OCI-LY7 (cell line): Measurements from ENCODE around the gene GNPDA2. TPM values are rescaled to one million over a fixed set of nuclear protein-coding genes. Genes with fewer than 3 reads are reported as not detected.

Experiments
- BruUV-seq: library from RNA; stranded (reverse); fragments of 400-500 nt; replicated peaks from 2 replicates; lab custom pipeline; 2021; lab: Mats Ljungman, UMichigan
- CTCF ChIA-PET: fragments of 300-600 bp; sonication (Branson Sonifier 250); formaldehyde crosslinking; loops from one replicate; lab custom pipeline; 2022; ENCODE audit warnings: antibody characterized with exemption; ENCODE audit not compliant: unreplicated experiment; lab: Charles Lee
- POLR2A ChIA-PET: fragments of 300-600 bp; sonication (Branson Sonifier 250); formaldehyde crosslinking; loops from one replicate; lab custom pipeline; 2022; ENCODE audit warnings: antibody characterized with exemption; lab: Charles Lee
- DNase-seq: peaks from one replicate; pipeline ENCODE4 v3.0.0-alpha.2; 2015; ENCODE audit warnings: low spot score
- H2AFZ ChIP-seq: fragments of 200-600 bp; sonication (generic), shearing (Covaris generic); 2 replicates; pipeline ENCODE4 v1.6.1; 2014; ENCODE audit warnings: mild to moderate bottlenecking, antibody characterized with exemption, low read length, moderate library complexity
- H3K27ac ChIP-seq: fragments of 200-600 bp; sonication (generic); 2 replicates; pipeline ENCODE4 v1.5.1; 2014; ENCODE audit warnings: mixed run types, low read depth, mild to moderate bottlenecking, moderate library complexity, low read length, inconsistent platforms; ENCODE audit not compliant: poor library complexity, severe bottlenecking
- H3K36me3 ChIP-seq: fragments of 200-600 bp; sonication (generic); 2 replicates; pipeline ENCODE4 v1.6.1; 2014; ENCODE audit warnings: mild to moderate bottlenecking, antibody characterized with exemption, low read length, moderate library complexity, mixed read lengths; ENCODE audit not compliant: insufficient read depth
- H3K4me1 ChIP-seq: fragments of 200-600 bp; sonication (generic); 2 replicates; pipeline ENCODE4 v1.5.1; 2014; ENCODE audit warnings: mild to moderate bottlenecking, low read length; ENCODE audit not compliant: insufficient read depth, poor library complexity, severe bottlenecking
- H3K4me2 ChIP-seq: fragments of 200-600 bp; sonication (generic); 2 replicates; pipeline ENCODE4 v1.6.1; 2014; ENCODE audit warnings: mild to moderate bottlenecking, low read length
- H3K4me3 ChIP-seq: fragments of 200-600 bp; sonication (generic); 2 replicates; pipeline ENCODE4 v1.5.1; 2014; ENCODE audit warnings: mild to moderate bottlenecking, low read depth, low read length; ENCODE audit not compliant: poor library complexity, severe bottlenecking
- H3K79me2 ChIP-seq: fragments of 200-600 bp; sonication (generic); 2 replicates; pipeline ENCODE4 v1.6.1; 2016; ENCODE audit warnings: low read depth, mild to moderate bottlenecking, low read length, moderate library complexity, mixed read lengths; ENCODE audit not compliant: insufficient read depth
- H3K9me2 ChIP-seq: fragments of 200-600 bp; sonication (generic); 2 replicates; pipeline ENCODE4 v1.6.1; 2016; ENCODE audit warnings: mild to moderate bottlenecking, low read length, mixed read lengths; ENCODE audit not compliant: insufficient read depth
- H3K9me3 ChIP-seq: fragments of 200-600 bp; sonication (generic); 2 replicates; pipeline ENCODE4 v1.6.1; 2014; ENCODE audit warnings: mild to moderate bottlenecking, mixed run types, low read length, mixed read lengths
- H4K20me1 ChIP-seq: fragments of 200-600 bp; sonication (generic); 2 replicates; pipeline ENCODE4 v1.6.1; 2014; ENCODE audit warnings: mild to moderate bottlenecking, antibody characterized with exemption, low read length, moderate library complexity, mixed read lengths; ENCODE audit not compliant: insufficient read depth
- CTCF ChIP-seq: fragments of 200-600 bp; sonication (generic); conservative IDR thresholded peaks from 2 replicates; pipeline ENCODE4 v1.5.1; 2014; ENCODE audit warnings: mild to moderate bottlenecking, antibody characterized with exemption, low read length, moderate library complexity, mixed read lengths
- EZH2phosphoT487 ChIP-seq: fragments of 200-600 bp; sonication (generic); IDR thresholded peaks from 2 replicates; pipeline ENCODE4 v1.6.1; 2018; ENCODE audit warnings: low read depth, borderline replicate concordance, mild to moderate bottlenecking, mixed run types, antibody characterized with exemption, low read length, moderate library complexity, mixed read lengths
- intact Hi-C: fragments of 100-400 bp; cut with micrococcal nuclease; formaldehyde crosslinking; loops from one replicate; pipeline ENCODE4 v1.10.0; 2022; ENCODE audit not compliant: unreplicated experiment
- total RNA-seq, 2 experiments: library from RNA; depleted of rRNA in 1 of 2; stranded (reverse); fragments of >200 nt in 1 of 2; shearing (Covaris generic) in 1 of 2; gene quantifications; 2 replicates each; pipeline ENCODE4 v1.2.3, GENCODE V29; 2014 to 2022

Gene GNPDA2
- total RNA-seq, 2 experiments from 2014 or later: 10.1 to 12.1 TPM

- Histone ChIP-seq H3K79me2 (no peaks in the 10 kb centered on the region), H3K4me1 (no peaks in the 10 kb centered on the region), H3K9me2 (no peaks in the 10 kb centered on the region), H4K20me1 (0 out of 2 replicates have a peak, but pooled peaks cover 6% of the 10 kb centered on the region), H3K4me2 (no peak overlapping the region), H3K36me3 (peaks cover 92% of the 10 kb centered on the region), H3K27ac (no peak overlapping the region), H3K4me3 (no peak overlapping the region), H3K9me3 (no peaks in the 10 kb centered on the region), H2AFZ (no peak overlapping the region)
- TF ChIP-seq CTCF: no peak
- no peak for TF ChIP-seq EZH2phosphoT487
- BruUV-seq: TSS peak; percentile 26
- no peak for DNase-seq
- ChIA-PET POLR2A (interaction anchor here (1.2 kb wide), 2 partner anchors 9 to 29 kb away, joined by 4 to 5 read pairs; no protein-coding TSS in a partner anchor), CTCF (no interaction called here)
- intact Hi-C loops: no loop called here
Measured at GRCh38 chr4:44700427-44700826, 25.9 kb downstream of the GNPDA2 start.

GRCh38 chr4:44684648-44685047, 41.7 kb downstream of the GNPDA2 start:
- Histone ChIP-seq H3K9me3 (no peaks in the 10 kb centered on the region), H3K4me1 (peaks cover 14% of the 10 kb centered on the region), H3K79me2 (peaks cover 18% of the 10 kb centered on the region), H4K20me1 (peaks cover 22% of the 10 kb centered on the region; the same call in 1 of the 2 replicates), H3K9me2 (no peaks in the 10 kb centered on the region), H3K4me3 (no peak overlapping the region), H3K4me2 (no peak overlapping the region), H2AFZ (no peak overlapping the region), H3K36me3 (peaks cover 88% of the 10 kb centered on the region), H3K27ac (no peak overlapping the region)
- ChIA-PET CTCF (no interaction called here), POLR2A (no interaction called here)
- TF ChIP-seq EZH2phosphoT487 (no peak), CTCF (no peak)
- no peak for DNase-seq
- no TSS peak for BruUV-seq
- intact Hi-C loops: no loop called here

- H3K9me2 ChIP-seq: no peaks in the 10 kb centered on the region
- no peak for TF ChIP-seq EZH2phosphoT487
- no peak for TF ChIP-seq CTCF
- H3K79me2 ChIP-seq: peaks cover 30% of the 10 kb centered on the region
- intact Hi-C loops: loop anchor here (1.0 kb wide), 1 partner anchor 47 kb away; the partner anchor contains the start of gene GNPDA2
- H3K36me3 ChIP-seq: peaks cover 34% of the 10 kb centered on the region
- ChIA-PET POLR2A (interaction anchor here (0.8 to 3.6 kb wide), 8 partner anchors 8 to 47 kb away, joined by 5 to 42 read pairs (median 10); partner anchors contain the start of gene GNPDA2), CTCF (no interaction called here)
- BruUV-seq: no TSS peak
- H3K9me3 ChIP-seq: no peaks in the 10 kb centered on the region
- peak overlapping the region; percentile 96; the same call in 1 of the 2 replicates for H2AFZ ChIP-seq
- DNase-seq: peak; percentile 12
- peaks cover 23% of the 10 kb centered on the region for H3K4me1 ChIP-seq
- H3K4me2 ChIP-seq: peak overlapping the region; percentile 90
- peak overlapping the region; percentile 85 for H3K4me3 ChIP-seq
- H3K27ac ChIP-seq: peak overlapping the region; percentile 57
- H4K20me1 ChIP-seq: peaks cover 25% of the 10 kb centered on the region; the same call in 1 of the 2 replicates
Measured at GRCh38 chr4:44679060-44679459, 47.3 kb downstream of the GNPDA2 start.
